ENCODE data around the gene HSBP1L1. TPM values are rescaled to one million over a fixed set of nuclear protein-coding genes. Genes with fewer than 3 reads are reported as not detected.
A peak's percentile ranks its signal among the peaks of the same experiment; 100 is the strongest.

The HSBP1L1 gene
- total and polyA plus RNA-seq, 2 of the 13 experiments (the other 11 are each of a cell fraction or from before 2014, with no cell fraction given), result 22.6 to 45.1 TPM

DNA sequence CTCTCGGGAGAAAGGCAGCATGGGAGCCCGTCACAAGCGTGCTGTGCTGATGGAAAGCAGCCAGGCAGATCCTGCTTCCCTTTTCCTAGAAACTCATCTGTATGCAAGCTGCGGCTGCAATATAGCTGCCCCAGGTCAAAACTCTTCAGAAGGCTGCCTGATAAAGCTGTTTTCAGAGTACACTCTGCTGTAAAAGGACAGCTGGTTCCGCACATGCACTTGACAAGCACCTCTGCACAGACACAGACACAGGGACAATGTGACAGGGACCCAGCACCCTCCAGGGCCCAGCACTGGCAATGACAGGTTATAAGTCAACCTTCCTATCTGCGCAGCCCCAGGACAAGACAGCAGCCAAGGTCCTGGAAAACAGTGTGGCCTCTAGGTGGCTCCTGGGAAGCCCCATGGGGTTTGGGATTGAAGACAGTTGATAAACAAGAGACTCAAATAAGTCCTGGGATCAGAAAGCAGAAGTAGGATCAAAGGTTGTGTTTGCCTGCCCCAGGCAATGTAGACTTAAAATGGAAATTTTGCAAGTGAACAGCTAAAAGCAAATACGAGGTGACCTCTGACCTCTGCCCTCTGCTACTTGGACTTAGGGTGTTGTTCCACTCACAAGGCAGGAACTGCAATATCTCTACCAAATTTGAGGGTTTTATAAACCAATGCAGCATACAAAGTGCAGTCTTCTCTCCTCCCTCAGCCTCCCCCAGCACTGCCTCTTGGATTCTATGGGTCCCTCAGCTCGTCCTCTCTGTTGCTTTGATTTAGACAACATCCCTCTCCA, 29.9 kb upstream of the HSBP1L1 start (continued):
- no peak for TF ChIP-seq POLR2AphosphoS5 (IDR thresholded peaks at IDR 0.05; ENCODE audit: low read depth, low read length)
- no peak for TF ChIP-seq HES4 (CRISPR knock-in tag; IDR thresholded peaks at IDR 0.05; ENCODE audit: borderline replicate concordance)
- TF ChIP-seq CEBPG (CRISPR knock-in tag; IDR thresholded peaks at IDR 0.05), result peak; percentile 75
- TF ChIP-seq, protein P1, sequence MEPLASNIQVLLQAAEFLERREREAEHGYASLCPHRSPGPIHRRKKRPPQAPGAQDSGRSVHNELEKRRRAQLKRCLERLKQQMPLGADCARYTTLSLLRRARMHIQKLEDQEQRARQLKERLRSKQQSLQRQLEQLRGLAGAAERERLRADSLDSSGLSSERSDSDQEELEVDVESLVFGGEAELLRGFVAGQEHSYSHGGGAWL (CRISPR knock-in tag; IDR thresholded peaks at IDR 0.05), result no peak
- no peak for TF ChIP-seq ZNF44 (CRISPR knock-in tag; IDR thresholded peaks at IDR 0.05)
- no peak for TF ChIP-seq SOX6 (IDR thresholded peaks at IDR 0.05)
- peak; percentile 93 for TF ChIP-seq SOX6 (CRISPR knock-in tag; IDR thresholded peaks at IDR 0.05)
- TF ChIP-seq, protein P2, sequence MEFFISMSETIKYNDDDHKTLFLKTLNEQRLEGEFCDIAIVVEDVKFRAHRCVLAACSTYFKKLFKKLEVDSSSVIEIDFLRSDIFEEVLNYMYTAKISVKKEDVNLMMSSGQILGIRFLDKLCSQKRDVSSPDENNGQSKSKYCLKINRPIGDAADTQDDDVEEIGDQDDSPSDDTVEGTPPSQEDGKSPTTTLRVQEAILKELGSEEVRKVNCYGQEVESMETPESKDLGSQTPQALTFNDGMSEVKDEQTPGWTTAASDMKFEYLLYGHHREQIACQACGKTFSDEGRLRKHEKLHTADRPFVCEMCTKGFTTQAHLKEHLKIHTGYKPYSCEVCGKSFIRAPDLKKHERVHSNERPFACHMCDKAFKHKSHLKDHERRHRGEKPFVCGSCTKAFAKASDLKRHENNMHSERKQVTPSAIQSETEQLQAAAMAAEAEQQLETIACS (CRISPR knock-in tag; IDR thresholded peaks at IDR 0.05), result no peak
- TF ChIP-seq, protein P3, sequence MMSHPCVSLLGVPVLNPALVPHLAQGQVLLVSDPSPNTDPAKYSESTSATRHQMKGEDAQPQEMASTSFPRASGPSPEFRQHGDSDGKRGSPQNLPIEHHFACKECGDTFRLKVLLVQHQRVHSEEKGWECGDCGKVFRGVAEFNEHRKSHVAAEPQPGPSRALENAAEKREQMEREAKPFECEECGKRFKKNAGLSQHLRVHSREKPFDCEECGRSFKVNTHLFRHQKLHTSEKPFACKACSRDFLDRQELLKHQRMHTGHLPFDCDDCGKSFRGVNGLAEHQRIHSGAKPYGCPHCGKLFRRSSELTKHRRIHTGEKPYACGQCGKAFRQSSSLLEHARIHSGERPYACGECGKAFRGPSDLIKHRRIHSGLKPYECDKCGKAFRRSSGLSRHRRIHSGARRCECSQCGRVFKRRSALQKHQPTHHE (CRISPR knock-in tag; IDR thresholded peaks at IDR 0.05; ENCODE audit: borderline replicate concordance), result no peak
- no peak for TF ChIP-seq NFKB2 (CRISPR knock-in tag; IDR thresholded peaks at IDR 0.05; ENCODE audit: borderline replicate concordance)
- 0 out of 2 replicates have a peak, but pooled peaks have one; percentile 30 for TF ChIP-seq ZNF543 (CRISPR knock-in tag; IDR thresholded peaks at IDR 0.05)
- TF ChIP-seq STAT5B (CRISPR knock-in tag; IDR thresholded peaks at IDR 0.05), result no peak
- peak; percentile 97 for TF ChIP-seq MEF2D (CRISPR knock-in tag; IDR thresholded peaks at IDR 0.05)
- TF ChIP-seq PRMT3 (CRISPR knock-in tag; IDR thresholded peaks at IDR 0.05; ENCODE audit: borderline replicate concordance, low read depth), result no peak
- 0 out of 2 replicates have a peak, but pooled peaks have one; percentile 16 for TF ChIP-seq RFX3 (CRISPR knock-in tag; IDR thresholded peaks at IDR 0.05)
- TF ChIP-seq ARNTL (CRISPR knock-in tag; IDR thresholded peaks at IDR 0.05), result peak; percentile 75
- TF ChIP-seq ZMYM3 (CRISPR knock-in tag; IDR thresholded peaks at IDR 0.05), result peak; percentile 65; the same call in 1 of the 2 replicates
- TF ChIP-seq KLF12 (CRISPR knock-in tag; IDR thresholded peaks at IDR 0.05; ENCODE audit: borderline replicate concordance), result peak; percentile 22; the same call in 1 of the 2 replicates
- no peak for TF ChIP-seq ONECUT2 (CRISPR knock-in tag; IDR thresholded peaks at IDR 0.05)
- no peak for TF ChIP-seq ZBTB3 (CRISPR knock-in tag; IDR thresholded peaks at IDR 0.05; ENCODE audit: borderline replicate concordance, low read depth)
- no peak for TF ChIP-seq ZBTB8A (CRISPR knock-in tag; IDR thresholded peaks at IDR 0.05; ENCODE audit: borderline replicate concordance, low read depth)
- TF ChIP-seq, protein P4, sequence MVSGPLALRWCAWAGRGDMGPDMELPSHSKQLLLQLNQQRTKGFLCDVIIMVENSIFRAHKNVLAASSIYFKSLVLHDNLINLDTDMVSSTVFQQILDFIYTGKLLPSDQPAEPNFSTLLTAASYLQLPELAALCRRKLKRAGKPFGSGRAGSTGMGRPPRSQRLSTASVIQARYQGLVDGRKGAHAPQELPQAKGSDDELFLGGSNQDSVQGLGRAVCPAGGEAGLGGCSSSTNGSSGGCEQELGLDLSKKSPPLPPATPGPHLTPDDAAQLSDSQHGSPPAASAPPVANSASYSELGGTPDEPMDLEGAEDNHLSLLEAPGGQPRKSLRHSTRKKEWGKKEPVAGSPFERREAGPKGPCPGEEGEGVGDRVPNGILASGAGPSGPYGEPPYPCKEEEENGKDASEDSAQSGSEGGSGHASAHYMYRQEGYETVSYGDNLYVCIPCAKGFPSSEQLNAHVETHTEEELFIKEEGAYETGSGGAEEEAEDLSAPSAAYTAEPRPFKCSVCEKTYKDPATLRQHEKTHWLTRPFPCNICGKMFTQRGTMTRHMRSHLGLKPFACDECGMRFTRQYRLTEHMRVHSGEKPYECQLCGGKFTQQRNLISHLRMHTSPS (CRISPR knock-in tag; IDR thresholded peaks at IDR 0.05; ENCODE audit: low read depth), result no peak; the same call in 1 of the 2 replicates
- peak; percentile 26 for TF ChIP-seq ELF1 (CRISPR knock-in tag; IDR thresholded peaks at IDR 0.05)
- TF ChIP-seq RBM22 (optimal IDR thresholded peaks at IDR 0.05; ENCODE audit: low read length), result peak; percentile 63
- TF ChIP-seq BRD4 (CRISPR knock-in tag; IDR thresholded peaks at IDR 0.05), result no peak; the same call in none of the 2 replicates

Measured in HepG2 (cell line).